HFFc6 (cell line): Measurements from ENCODE around the gene HILPDA. TPM values are rescaled to one million over a fixed set of nuclear protein-coding genes. Genes with fewer than 3 reads are reported as not detected.

Experiments
- DNase-seq: peaks from one replicate; pipeline ENCODE4 v3.0.0-alpha.2; 2018
- H3K27ac Mint-ChIP-seq: 2 replicates; pipeline ENCODE4 v1.8.0; 2020; ENCODE audit warnings: mild to moderate bottlenecking, mixed read lengths
- H3K27me3 Mint-ChIP-seq: 2 replicates; pipeline ENCODE4 v1.8.0; 2021; ENCODE audit warnings: mild to moderate bottlenecking, moderate library complexity, mixed read lengths; ENCODE audit not compliant: insufficient read depth
- H3K36me3 Mint-ChIP-seq: 2 replicates; pipeline ENCODE4 v1.8.0; 2021; ENCODE audit warnings: low read depth, mixed read lengths
- H3K4me1 Mint-ChIP-seq: 2 replicates; pipeline ENCODE4 v1.8.0; 2020; ENCODE audit warnings: low read depth, mixed read lengths
- H3K4me3 Mint-ChIP-seq: 2 replicates; pipeline ENCODE4 v1.8.0; 2020; ENCODE audit warnings: mild to moderate bottlenecking, moderate library complexity, mixed read lengths
- H3K9me3 Mint-ChIP-seq: 2 replicates; pipeline ENCODE4 v1.8.0; 2020; ENCODE audit warnings: mild to moderate bottlenecking, mixed read lengths
- total RNA-seq, 6 experiments: library from RNA; stranded (reverse); fragmentation: NEBNext Ultra II Directional; extraction: Animal tissue kit (Norgen Biotek cat#: 25700); gene quantifications; 2 replicates in 1 of 6; 3 replicates in 5 of 6; pipeline ENCODE4 v1.2.3, GENCODE V29; 2021
- TF ChIP-seq, protein P1 (sequence below): fragments of 200-600 bp; sonication (generic); IDR thresholded peaks from 2 replicates; pipeline ENCODE4 v1.5.0; 2021; ENCODE audit warnings: antibody characterized with exemption, mild to moderate bottlenecking

HILPDA gene
- total RNA-seq, 6 experiments from 2014 or later = 6.3 to 9.0 (median 7.2) TPM

DNA sequence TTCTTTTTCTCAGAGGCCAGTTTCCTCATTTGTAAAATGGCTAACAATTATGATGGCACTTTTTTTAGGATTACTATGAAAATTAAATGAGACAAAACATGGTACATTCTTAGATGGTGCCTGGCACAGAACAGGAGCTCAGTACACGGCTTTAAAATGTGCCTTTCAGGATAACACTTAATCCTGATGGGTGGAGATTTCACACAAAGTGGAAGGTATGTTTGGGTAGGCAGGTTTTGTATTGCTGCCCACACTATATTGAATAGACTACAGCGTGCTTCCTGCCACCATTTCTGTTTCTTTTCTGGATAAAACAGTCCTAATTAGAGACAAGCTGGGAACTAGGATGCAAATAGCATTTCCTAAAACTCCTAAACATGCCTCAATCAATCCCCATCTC is 23.9 kb upstream of the HILPDA start:
- DNase-seq = no peak
- H3K27ac Mint-ChIP-seq = no peak overlapping the region
- H3K4me3 Mint-ChIP-seq = no peak overlapping the region
- H3K4me1 Mint-ChIP-seq = 0 out of 2 replicates have a peak, but pooled peaks cover 6% of the 10 kb centered on the region
- no peaks in the 10 kb centered on the region for H3K9me3 Mint-ChIP-seq
- TF ChIP-seq, protein P1, sequence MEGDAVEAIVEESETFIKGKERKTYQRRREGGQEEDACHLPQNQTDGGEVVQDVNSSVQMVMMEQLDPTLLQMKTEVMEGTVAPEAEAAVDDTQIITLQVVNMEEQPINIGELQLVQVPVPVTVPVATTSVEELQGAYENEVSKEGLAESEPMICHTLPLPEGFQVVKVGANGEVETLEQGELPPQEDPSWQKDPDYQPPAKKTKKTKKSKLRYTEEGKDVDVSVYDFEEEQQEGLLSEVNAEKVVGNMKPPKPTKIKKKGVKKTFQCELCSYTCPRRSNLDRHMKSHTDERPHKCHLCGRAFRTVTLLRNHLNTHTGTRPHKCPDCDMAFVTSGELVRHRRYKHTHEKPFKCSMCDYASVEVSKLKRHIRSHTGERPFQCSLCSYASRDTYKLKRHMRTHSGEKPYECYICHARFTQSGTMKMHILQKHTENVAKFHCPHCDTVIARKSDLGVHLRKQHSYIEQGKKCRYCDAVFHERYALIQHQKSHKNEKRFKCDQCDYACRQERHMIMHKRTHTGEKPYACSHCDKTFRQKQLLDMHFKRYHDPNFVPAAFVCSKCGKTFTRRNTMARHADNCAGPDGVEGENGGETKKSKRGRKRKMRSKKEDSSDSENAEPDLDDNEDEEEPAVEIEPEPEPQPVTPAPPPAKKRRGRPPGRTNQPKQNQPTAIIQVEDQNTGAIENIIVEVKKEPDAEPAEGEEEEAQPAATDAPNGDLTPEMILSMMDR = no peak
- peaks cover 8% of the 10 kb centered on the region for H3K27me3 Mint-ChIP-seq
- no peaks in the 10 kb centered on the region for H3K36me3 Mint-ChIP-seq

DNA sequence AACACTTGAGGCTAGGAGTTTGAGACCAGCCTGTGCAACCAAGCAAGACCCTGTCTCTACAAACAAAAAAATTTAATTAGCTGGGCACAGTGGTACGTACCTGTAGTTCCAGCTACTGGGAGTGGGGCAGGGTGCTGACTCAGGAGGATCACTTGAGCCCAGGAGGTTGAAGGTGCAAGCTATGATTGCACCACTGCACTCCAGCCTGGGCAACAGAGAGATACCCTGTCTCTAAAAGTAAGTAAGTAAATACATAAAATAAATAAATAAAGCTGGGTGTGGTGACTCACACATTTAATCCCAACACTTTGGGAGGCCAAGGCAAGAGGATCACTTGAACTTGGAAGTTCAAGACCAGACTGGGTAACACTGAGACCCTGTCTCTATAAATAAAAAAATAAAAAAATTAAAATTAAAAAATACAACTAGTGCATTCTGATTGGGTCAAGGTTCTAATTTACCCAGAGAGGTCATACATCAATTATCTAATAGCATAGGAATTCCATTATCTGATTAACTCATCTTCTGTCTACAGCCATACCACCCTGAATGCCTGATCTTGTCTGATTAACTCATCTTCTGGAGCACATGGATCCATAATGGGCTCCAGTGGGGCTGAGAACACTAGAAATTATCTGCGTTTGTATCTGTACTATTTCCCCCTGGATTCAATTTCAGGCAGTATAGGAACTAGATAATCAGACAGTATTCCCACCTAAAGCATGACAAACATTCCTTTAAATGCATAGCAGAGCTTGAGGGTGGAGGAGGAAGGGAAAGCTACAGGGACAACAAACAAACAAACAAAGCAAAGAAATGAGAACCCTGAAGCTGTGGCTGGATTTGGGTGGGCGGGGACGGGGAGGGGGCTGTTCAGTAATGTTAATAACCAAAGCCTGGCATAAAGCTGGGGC is 21.0 kb upstream of the HILPDA start:
- Mint-ChIP-seq H3K27ac (no peak overlapping the region), H3K4me1 (0 out of 2 replicates have a peak, but pooled peaks cover 2% of the 10 kb centered on the region), H3K4me3 (no peak overlapping the region), H3K27me3 (peaks cover 12% of the 10 kb centered on the region), H3K9me3 (no peaks in the 10 kb centered on the region), H3K36me3 (no peaks in the 10 kb centered on the region)
- no peak for DNase-seq
- TF ChIP-seq, protein P1 = no peak

GRCh38 chr7:128435327-128435686 is 20.4 kb upstream of the HILPDA start:
- H3K27me3 Mint-ChIP-seq = peaks cover 12% of the 10 kb centered on the region
- DNase-seq = no peak
- no peak overlapping the region for H3K4me3 Mint-ChIP-seq
- no peaks in the 10 kb centered on the region for H3K9me3 Mint-ChIP-seq
- H3K4me1 Mint-ChIP-seq = no peaks in the 10 kb centered on the region
- TF ChIP-seq, protein P1 = no peak
- H3K27ac Mint-ChIP-seq = no peak overlapping the region
- no peaks in the 10 kb centered on the region for H3K36me3 Mint-ChIP-seq

DNA sequence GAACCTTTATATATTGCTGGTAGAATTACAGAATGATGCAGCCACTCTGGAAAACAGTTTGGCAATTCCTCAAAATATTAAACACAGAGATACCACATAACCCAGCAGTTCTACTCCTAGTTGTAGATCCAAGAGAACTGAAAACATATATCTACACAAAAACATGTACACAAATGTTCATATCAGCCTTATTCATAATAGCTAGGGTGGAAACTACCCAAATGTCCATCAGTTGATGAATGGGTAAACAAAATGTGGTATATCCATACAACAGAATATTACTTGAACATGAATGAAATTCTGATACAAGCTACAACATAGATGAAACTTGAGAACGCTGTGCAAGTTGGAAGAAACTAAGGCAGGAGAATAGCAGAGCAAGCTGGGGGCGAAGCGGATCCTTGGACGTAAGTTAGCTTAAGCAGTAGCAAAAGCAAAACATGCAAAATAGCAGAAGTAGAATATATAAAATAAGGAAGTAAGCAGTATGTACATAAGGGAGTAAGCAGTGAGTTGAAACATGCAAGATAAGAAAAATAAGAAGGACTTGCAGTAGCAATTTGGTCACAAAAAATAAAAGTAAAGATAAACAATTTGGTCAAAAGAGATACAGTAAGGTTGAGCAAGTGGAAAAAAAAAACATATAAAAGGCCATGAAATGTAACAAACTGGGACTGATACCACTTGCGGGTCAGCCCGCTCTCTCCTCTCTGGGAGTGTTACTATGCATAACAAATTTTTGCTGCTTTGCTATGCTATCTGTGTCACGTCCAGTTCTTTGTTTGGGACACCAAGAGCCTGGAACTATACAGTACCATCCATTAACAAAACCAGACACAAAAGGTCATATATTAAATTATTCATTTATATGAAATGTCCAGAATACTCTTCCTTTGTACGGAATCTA is 18.0 kb upstream of the HILPDA start:
- Mint-ChIP-seq H3K4me1 (no peaks in the 10 kb centered on the region), H3K27ac (no peak overlapping the region), H3K9me3 (no peaks in the 10 kb centered on the region), H3K27me3 (peaks cover 12% of the 10 kb centered on the region), H3K36me3 (no peaks in the 10 kb centered on the region), H3K4me3 (no peak overlapping the region)
- TF ChIP-seq, protein P1 = no peak
- no peak for DNase-seq

DNA sequence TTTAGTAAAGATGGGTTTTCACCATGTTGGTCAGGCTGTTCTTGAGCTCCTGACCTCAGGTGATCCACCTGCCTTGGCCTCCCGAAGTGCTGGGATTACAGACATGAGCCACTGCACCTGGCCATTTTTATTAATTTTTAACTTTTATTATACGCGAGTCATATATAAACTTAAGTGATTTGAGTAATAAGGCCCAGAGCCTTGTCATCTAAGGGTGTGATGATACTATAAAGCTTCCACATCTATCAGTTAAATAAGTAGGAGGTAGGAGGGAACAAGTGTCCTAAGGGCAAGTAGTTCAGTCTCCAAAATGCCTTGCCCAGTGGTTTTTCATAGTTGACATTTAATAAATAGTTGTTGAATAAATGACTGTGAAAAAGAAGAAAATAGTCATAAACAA is 13.3 kb upstream of the HILPDA start:
- H3K27me3 Mint-ChIP-seq = peaks cover 11% of the 10 kb centered on the region
- H3K4me3 Mint-ChIP-seq = no peak overlapping the region
- H3K4me1 Mint-ChIP-seq = no peaks in the 10 kb centered on the region
- DNase-seq = no peak
- TF ChIP-seq, protein P1 = no peak
- no peaks in the 10 kb centered on the region for H3K9me3 Mint-ChIP-seq
- H3K27ac Mint-ChIP-seq = no peak overlapping the region
- H3K36me3 Mint-ChIP-seq = no peaks in the 10 kb centered on the region
